Measurements from ENCODE around the gene STX10.
"Not testable (repeated sequence)": the region's sequence is repeated elsewhere in the genome, so short reads cannot be mapped to it uniquely, and the experiment has no call there.

STX10 gene

GRCh38 chr19:13150187-13150930 is at the start of gene STX10, which contains the start of gene IER2:
TSS of gene STX10 (minus strand) at chr19:13150375. CDS start at chr19:13150173, 202 bp downstream.
TSS of gene IER2 (plus strand) at chr19:13150411. CDS start at chr19:13153187, 2,776 bp downstream.
- peak; percentile 93 for DNase-seq

GRCh38 chr19:13198634-13199033 is 48.5 kb upstream of the STX10 start:
- no peak for DNase-seq

- DNase-seq, result peak; percentile 48
These were observed 45.5 kb upstream of the STX10 start for GRCh38 chr19:13195678-13196077.

GRCh38 chr19:13190781-13191540 is 40.8 kb upstream of the STX10 start:
- no peak for DNase-seq

- DNase-seq, result no peak
These were observed 39.4 kb upstream of the STX10 start for GRCh38 chr19:13189600-13189999.

GRCh38 chr19:13187419-13187818 is 37.2 kb upstream of the STX10 start:
- DNase-seq, result no peak

GRCh38 chr19:13186688-13187087 is 36.5 kb upstream of the STX10 start:
- not testable (repeated sequence) for DNase-seq

GRCh38 chr19:13185763-13186657 is 35.8 kb upstream of the STX10 start:
- DNase-seq, result not testable (repeated sequence)

GRCh38 chr19:13184926-13185325 is 34.8 kb upstream of the STX10 start:
- not testable (repeated sequence) for DNase-seq

- peak; percentile 80 for DNase-seq
These were observed 31.7 kb upstream of the STX10 start for GRCh38 chr19:13181747-13182388.

- not testable (repeated sequence) for DNase-seq
These were observed 28.1 kb upstream of the STX10 start for GRCh38 chr19:13178291-13178690.

GRCh38 chr19:13177584-13177983 is 27.4 kb upstream of the STX10 start:
- not testable (repeated sequence) for DNase-seq

GRCh38 chr19:13176345-13176744 is 26.2 kb upstream of the STX10 start:
- no peak for DNase-seq

GRCh38 chr19:13173139-13173737 is 23.1 kb upstream of the STX10 start:
- no peak for DNase-seq

GRCh38 chr19:13172346-13173138 is 22.4 kb upstream of the STX10 start:
- no peak for DNase-seq

GRCh38 chr19:13171146-13171545 is 21.0 kb upstream of the STX10 start:
- DNase-seq, result no peak

GRCh38 chr19:13169769-13170168 is 19.6 kb upstream of the STX10 start:
- no peak for DNase-seq

- DNase-seq, result not testable (repeated sequence)
These were observed 16.0 kb upstream of the STX10 start for GRCh38 chr19:13166151-13166550.

GRCh38 chr19:13165162-13165997 is 15.2 kb upstream of the STX10 start:
- DNase-seq, result no peak
